HPDE6-E6E7 (cell line): ENCODE measurements around the gene NTPCR.
"Not testable (repeated sequence)": the region's sequence is repeated elsewhere in the genome, so short reads cannot be mapped to it uniquely, and the experiment has no call there.

ENCODE experiments used
- DNase-seq: peaks from one replicate; pipeline ENCODE4 v3.0.0; 2011; ENCODE audit warnings: missing footprints; ENCODE audit errors: extremely low spot score

NTPCR gene

GRCh38 chr1:232984577-232985425 lies 34.4 kb downstream of the NTPCR start:
- DNase-seq: no peak

- DNase-seq: no peak
Measured at GRCh38 chr1:232985882-232986526, 35.6 kb downstream of the NTPCR start.

- no peak for DNase-seq
Measured at GRCh38 chr1:232986527-232986922, 36.1 kb downstream of the NTPCR start.

DNA sequence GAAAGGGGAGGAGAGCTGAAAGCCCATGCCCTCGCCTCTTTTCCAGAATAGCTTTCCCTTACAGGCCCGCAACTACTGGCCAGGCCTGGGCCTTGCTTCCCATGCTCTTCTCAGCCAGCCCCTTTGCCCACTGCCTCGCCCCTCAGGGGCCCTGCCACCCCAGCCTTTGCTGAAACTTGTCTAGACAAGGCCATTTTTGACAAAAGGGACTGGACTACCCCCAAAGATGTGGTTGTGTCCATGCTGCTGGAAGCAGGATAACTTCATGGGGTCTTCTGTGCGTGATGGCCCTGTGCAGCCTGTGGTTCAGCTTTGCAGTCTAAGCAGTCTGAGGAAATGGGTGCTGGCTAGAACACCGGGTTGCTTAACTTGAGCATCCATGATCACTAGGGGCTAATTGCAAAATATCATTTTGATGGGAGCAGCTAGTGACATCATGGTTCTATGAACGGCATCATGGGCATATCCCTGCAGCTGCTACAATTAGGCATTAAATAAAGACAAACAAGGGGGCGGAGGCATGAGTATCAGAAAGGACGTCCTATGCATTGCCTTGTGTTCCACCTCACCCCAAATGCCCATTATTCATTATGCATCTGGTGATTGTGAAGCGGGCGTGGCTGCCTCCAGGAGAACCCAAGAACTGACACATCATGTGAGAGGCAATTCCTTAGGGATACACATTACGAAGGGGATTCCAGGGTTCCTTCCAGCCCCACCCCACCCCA lies 36.8 kb downstream of the NTPCR start:
- no peak for DNase-seq

GRCh38 chr1:232987774-232988140 lies 37.3 kb downstream of the NTPCR start:
- DNase-seq: no peak

- DNase-seq: no peak
Measured at GRCh38 chr1:232988572-232989040, 38.2 kb downstream of the NTPCR start.

- DNase-seq: no peak
Measured at GRCh38 chr1:232990176-232991128, 40.0 kb downstream of the NTPCR start.

GRCh38 chr1:232991238-232991637 lies 40.8 kb downstream of the NTPCR start:
- DNase-seq: no peak

GRCh38 chr1:232992227-232992626 lies 41.8 kb downstream of the NTPCR start:
- no peak for DNase-seq

DNA sequence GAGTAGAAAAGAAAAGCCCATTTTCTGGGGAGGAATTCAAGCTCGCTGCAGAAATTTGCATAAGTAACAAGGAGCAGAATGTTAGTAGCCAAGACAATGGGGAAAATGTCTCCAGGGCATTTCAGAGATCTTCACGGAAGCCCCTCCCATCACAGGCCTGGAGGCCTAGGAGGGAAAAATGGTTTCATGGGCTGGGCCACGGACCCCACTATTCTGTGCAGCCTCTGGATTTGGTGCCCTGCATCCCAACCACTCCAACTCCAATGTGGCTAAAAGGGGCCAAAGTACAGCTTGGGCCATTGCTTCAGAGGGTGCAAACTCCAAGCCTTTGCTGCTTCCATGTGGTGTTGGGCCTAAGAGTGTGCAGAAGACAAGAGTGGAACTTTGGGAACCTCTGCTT lies 43.1 kb downstream of the NTPCR start:
- DNase-seq: no peak

DNA sequence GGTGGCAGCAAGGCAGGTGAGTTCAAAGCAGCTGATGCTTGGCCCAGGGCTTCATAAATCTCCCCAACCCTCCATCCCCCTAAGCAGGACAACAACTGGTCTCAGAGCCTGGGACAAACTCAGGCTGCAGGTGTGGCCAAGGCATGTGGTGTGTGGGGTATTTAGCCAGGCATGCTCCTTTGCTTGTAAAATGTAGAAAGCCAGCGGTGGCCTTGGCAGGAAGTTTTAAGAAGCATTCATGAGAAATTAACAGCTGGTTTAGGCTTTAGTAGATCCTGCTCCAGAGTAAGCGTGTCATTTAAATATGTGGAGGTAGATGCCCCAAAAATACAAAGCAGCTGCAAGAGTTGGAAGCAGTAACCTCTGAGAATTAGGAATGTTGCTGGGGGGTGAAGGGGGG lies 44.8 kb downstream of the NTPCR start:
- no peak for DNase-seq

GRCh38 chr1:232996143-232996542 lies 45.7 kb downstream of the NTPCR start:
- DNase-seq: no peak

- DNase-seq: no peak
Measured at GRCh38 chr1:232998138-232998537, 47.7 kb downstream of the NTPCR start.

DNA sequence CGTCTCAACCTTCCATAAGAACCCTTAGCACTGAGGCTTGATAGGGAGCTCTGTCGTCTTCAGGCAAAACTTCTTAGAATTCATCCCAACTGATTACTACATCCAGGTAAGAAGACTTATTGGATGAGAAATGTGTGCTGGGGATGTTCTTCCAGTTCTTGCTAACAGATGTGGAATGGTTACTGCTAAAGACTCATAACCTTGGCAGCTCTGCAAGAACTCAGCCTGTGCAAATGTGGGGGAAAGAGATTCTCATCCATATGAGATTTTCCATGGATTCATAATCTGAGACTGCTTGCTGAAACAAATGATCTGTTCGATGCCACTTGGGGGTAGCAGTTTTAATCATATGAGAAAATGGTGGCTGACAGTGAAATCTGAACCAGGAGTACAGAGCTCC lies 48.2 kb downstream of the NTPCR start:
- DNase-seq: no peak

DNA sequence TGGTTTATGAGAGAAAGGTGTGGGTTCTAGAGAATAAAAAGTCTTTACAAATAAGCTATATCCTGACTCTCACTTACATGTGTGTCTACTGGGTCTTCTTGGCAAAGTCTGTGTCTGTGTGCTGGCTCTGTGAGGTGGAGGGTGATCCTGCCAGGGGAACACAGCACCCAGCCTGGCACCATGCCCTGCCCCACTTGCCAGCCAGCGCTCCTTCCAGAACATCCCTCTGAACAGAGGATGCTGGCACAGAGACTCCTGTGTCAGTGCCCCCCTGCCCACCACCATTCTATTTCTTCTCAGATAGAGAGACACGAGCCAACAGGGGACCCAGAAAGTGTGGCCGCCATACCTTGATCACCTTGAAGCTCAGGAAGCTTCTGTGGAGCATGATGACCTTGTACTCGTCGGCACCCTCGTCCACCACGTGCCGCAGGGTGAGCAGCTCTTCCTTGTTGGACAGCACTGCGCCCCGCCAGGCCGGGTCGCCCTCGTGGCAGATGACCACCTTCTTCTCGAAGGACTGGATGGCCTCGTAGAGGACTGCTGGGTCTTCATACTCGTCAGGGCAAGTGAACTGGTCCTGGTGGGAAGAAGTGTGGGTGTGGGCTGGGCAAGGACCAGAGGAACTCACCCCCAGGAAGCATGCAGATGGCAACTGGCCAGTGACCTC lies 49.7 kb downstream of the NTPCR start:
- no peak for DNase-seq

DNA sequence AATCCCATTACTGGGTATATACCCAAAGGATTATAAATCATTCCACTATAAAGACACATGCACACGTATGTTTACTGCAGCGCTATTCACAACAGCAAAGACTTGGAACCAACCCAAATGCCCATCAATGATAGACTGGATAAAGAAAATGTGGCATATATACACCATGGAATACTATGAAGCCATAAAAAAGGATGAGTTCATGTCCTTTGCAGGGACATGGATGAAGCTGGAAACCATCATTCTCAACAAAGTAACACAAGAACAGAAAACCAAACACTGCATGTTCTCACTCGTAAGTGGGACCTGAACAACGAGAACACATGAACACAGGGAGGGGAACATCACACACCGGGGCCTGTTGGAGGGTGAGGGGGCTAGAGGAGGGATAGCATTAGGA lies 53.2 kb downstream of the NTPCR start:
- not testable (repeated sequence) for DNase-seq

GRCh38 chr1:233004451-233004850 lies 54.0 kb downstream of the NTPCR start:
- DNase-seq: no peak

GRCh38 chr1:233005156-233005555 lies 54.7 kb downstream of the NTPCR start:
- no peak for DNase-seq

- no peak for DNase-seq
Measured at GRCh38 chr1:233005703-233006102, 55.3 kb downstream of the NTPCR start.

DNA sequence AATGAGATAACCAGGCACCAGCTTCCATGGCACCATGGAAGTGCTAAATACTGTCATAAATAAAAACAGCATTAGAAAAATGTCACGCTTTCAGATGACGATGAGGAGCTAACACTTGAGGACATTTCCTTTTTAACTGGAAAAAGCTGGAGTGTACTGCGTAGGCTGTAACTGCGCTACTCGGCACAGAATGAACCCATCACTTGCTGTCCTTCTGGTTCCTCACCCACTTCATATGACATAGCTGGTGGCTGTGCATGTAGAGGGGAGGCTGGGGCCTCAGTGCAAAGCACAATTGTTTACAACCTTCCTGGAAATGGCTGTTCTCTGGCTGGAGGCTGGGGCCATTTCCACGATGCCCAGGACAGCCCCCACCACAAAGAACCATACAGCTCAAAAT lies 55.7 kb downstream of the NTPCR start:
- DNase-seq: no peak

DNA sequence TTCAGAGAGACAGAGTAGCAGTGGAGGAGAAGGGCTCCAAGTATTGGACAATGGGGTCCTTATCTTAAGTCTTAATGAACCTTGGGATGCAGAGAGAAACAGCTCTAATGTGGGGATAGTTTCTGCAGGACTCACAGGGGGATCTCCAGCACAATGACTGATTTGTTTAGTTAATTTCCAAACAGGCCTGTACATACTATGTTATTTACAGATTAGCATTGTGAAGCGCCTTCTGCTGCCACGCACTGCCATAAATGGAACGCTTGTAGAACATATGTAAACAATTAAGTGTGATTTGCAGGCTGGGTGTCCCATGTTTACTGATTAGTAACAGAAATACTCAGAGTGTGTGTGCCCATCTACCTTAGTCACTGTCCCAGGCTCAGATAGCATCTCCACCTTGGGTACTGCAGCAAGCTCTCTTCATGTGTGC lies 56.1 kb downstream of the NTPCR start:
- no peak for DNase-seq
